ENCODE measurements around the gene ARRDC2. TPM values are rescaled to one million over a fixed set of nuclear protein-coding genes. Genes with fewer than 3 reads are reported as not detected.
"Not testable (repeated sequence)": the region's sequence is repeated elsewhere in the genome, so short reads cannot be mapped to it uniquely, and the experiment has no call there.

Gene ARRDC2
- total RNA-seq, 2 donors from 2014 or later, result 41.4 to 47.9 TPM

- Mint-ChIP-seq H3K27ac (no peak overlapping the region), H3K27me3 (ENCODE audit: low read depth) (no peaks in the 10 kb centered on the region), H3K4me1 (ENCODE audit: low read depth) (peaks cover 22% of the 10 kb centered on the region), H3K36me3 (ENCODE audit: insufficient read depth in 2 of 2) (peaks cover 1 to 4% of the 10 kb centered on the region in 2 donors), H3K9me3 (no peaks in the 10 kb centered on the region), H3K4me3 (peak overlapping the region in 1 of 2 donors; percentile 1)
- ATAC-seq (replicated peaks in 1 of 2) (no peak), DNase-seq (no peak)
Observed at GRCh38 chr19:17998827-17999150, 9.2 kb upstream of the ARRDC2 start.

- H3K4me1 Mint-ChIP-seq (ENCODE audit: low read depth), result peaks cover 22% of the 10 kb centered on the region
- peak overlapping the region; percentile 87 for H3K27ac Mint-ChIP-seq
- H3K9me3 Mint-ChIP-seq, result no peaks in the 10 kb centered on the region
- no peak for ATAC-seq (replicated peaks in 1 of 2)
- H3K36me3 Mint-ChIP-seq (ENCODE audit: insufficient read depth in 2 of 2), result peaks cover 2 to 5% of the 10 kb centered on the region in 2 donors
- no peak for DNase-seq
- H3K27me3 Mint-ChIP-seq (ENCODE audit: low read depth), result no peaks in the 10 kb centered on the region
- peak overlapping the region; percentile 74 to 86 for H3K4me3 Mint-ChIP-seq
Observed at GRCh38 chr19:17999684-18000479, 8.1 kb upstream of the ARRDC2 start.

- Mint-ChIP-seq H3K4me1 (ENCODE audit: low read depth) (peaks cover 22% of the 10 kb centered on the region), H3K36me3 (ENCODE audit: insufficient read depth in 2 of 2) (peaks cover 3 to 5% of the 10 kb centered on the region in 2 donors), H3K27me3 (ENCODE audit: low read depth) (no peaks in the 10 kb centered on the region), H3K27ac (peak overlapping the region; percentile 87), H3K9me3 (no peaks in the 10 kb centered on the region), H3K4me3 (peak overlapping the region; percentile 74 to 86)
- no peak for DNase-seq
- ATAC-seq (replicated peaks in 1 of 2), result peak in 1 of 2 donors; percentile 1
Observed at GRCh38 chr19:18000480-18000914, 7.5 kb upstream of the ARRDC2 start.

- peak; percentile 89 to 90 for ATAC-seq (replicated peaks in 1 of 2)
- peak; percentile 96 for DNase-seq
Observed at GRCh38 chr19:18000915-18001776, 6.8 kb upstream of the ARRDC2 start.

GRCh38 chr19:18001777-18002345 is 6.1 kb upstream of the ARRDC2 start:
- Mint-ChIP-seq H3K27me3 (ENCODE audit: low read depth) (no peaks in the 10 kb centered on the region), H3K4me1 (ENCODE audit: low read depth) (peaks cover 25% of the 10 kb centered on the region), H3K9me3 (no peaks in the 10 kb centered on the region), H3K27ac (no peak overlapping the region), H3K36me3 (ENCODE audit: insufficient read depth in 2 of 2) (peaks cover 4 to 10% of the 10 kb centered on the region in 2 donors), H3K4me3 (peak overlapping the region; percentile 91 to 93)
- DNase-seq, result no peak
- no peak for ATAC-seq (replicated peaks in 1 of 2)

More at GRCh38 chr19:18000915-18001776, 6.8 kb upstream of the ARRDC2 start:
- Mint-ChIP-seq H3K36me3 (ENCODE audit: insufficient read depth in 2 of 2) (peaks cover 3 to 5% of the 10 kb centered on the region in 2 donors), H3K4me3 (peak overlapping the region; percentile 91 to 93), H3K4me1 (ENCODE audit: low read depth) (peaks cover 22% of the 10 kb centered on the region), H3K27ac (peak overlapping the region; percentile 87), H3K9me3 (no peaks in the 10 kb centered on the region), H3K27me3 (ENCODE audit: low read depth) (no peaks in the 10 kb centered on the region)

- Mint-ChIP-seq H3K36me3 (ENCODE audit: insufficient read depth in 2 of 2) (peaks cover 5 to 13% of the 10 kb centered on the region in 2 donors), H3K9me3 (no peaks in the 10 kb centered on the region), H3K27me3 (ENCODE audit: low read depth) (no peaks in the 10 kb centered on the region), H3K27ac (peak overlapping the region; percentile 46), H3K4me3 (peak overlapping the region; percentile 91 to 93), H3K4me1 (ENCODE audit: low read depth) (peaks cover 25% of the 10 kb centered on the region)
- no peak for ATAC-seq (replicated peaks in 1 of 2)
- DNase-seq, result no peak
Observed at GRCh38 chr19:18002347-18002850, 5.6 kb upstream of the ARRDC2 start.

- ATAC-seq (replicated peaks in 1 of 2); H3K27me3 Mint-ChIP-seq (ENCODE audit: low read depth); H3K4me3 Mint-ChIP-seq; DNase-seq; H3K27ac Mint-ChIP-seq; H3K9me3 Mint-ChIP-seq: not testable (repeated sequence)
- peaks cover 29% of the 10 kb centered on the region for H3K4me1 Mint-ChIP-seq (ENCODE audit: low read depth)
- H3K36me3 Mint-ChIP-seq (ENCODE audit: insufficient read depth in 2 of 2), result peaks cover 5 to 19% of the 10 kb centered on the region in 2 donors
Observed at GRCh38 chr19:18005750-18006149, 2.2 kb upstream of the ARRDC2 start.

- ATAC-seq (replicated peaks in 1 of 2) (peak; percentile 72 to 75), DNase-seq (peak; percentile 80 to 89)
- no peaks in the 10 kb centered on the region for H3K9me3 Mint-ChIP-seq
- H3K27ac Mint-ChIP-seq, result peak overlapping the region; percentile 86
- peaks cover 5 to 27% of the 10 kb centered on the region in 2 donors for H3K36me3 Mint-ChIP-seq (ENCODE audit: insufficient read depth in 2 of 2)
- H3K27me3 Mint-ChIP-seq (ENCODE audit: low read depth), result no peaks in the 10 kb centered on the region
- peaks cover 33% of the 10 kb centered on the region for H3K4me1 Mint-ChIP-seq (ENCODE audit: low read depth)
- peak overlapping the region; percentile 96 to 99 for H3K4me3 Mint-ChIP-seq
Observed at GRCh38 chr19:18007044-18007916, 690 bp upstream of the ARRDC2 start.

GRCh38 chr19:18008814-18009213 is 844 bp downstream of the ARRDC2 start:
- ATAC-seq (replicated peaks in 1 of 2) (no peak), DNase-seq (no peak)
- peak overlapping the region; percentile 84 to 86 for H3K4me3 Mint-ChIP-seq
- H3K36me3 Mint-ChIP-seq (ENCODE audit: insufficient read depth in 2 of 2), result peaks cover 9 to 32% of the 10 kb centered on the region in 2 donors
- H3K27ac Mint-ChIP-seq, result no peak overlapping the region
- no peaks in the 10 kb centered on the region for H3K9me3 Mint-ChIP-seq
- H3K27me3 Mint-ChIP-seq (ENCODE audit: low read depth), result no peaks in the 10 kb centered on the region
- peaks cover 45% of the 10 kb centered on the region for H3K4me1 Mint-ChIP-seq (ENCODE audit: low read depth)

GRCh38 chr19:18009412-18010066 is 1.6 kb downstream of the ARRDC2 start:
- Mint-ChIP-seq H3K27ac (no peak overlapping the region), H3K36me3 (ENCODE audit: insufficient read depth in 2 of 2) (peaks cover 9 to 34% of the 10 kb centered on the region in 2 donors), H3K4me3 (peak overlapping the region; percentile 84 to 86), H3K27me3 (ENCODE audit: low read depth) (no peaks in the 10 kb centered on the region), H3K9me3 (no peaks in the 10 kb centered on the region), H3K4me1 (ENCODE audit: low read depth) (peaks cover 52% of the 10 kb centered on the region)
- ATAC-seq (replicated peaks in 1 of 2) (no peak), DNase-seq (no peak)

- ATAC-seq (replicated peaks in 1 of 2) (no peak), DNase-seq (no peak)
- H3K9me3 Mint-ChIP-seq, result no peaks in the 10 kb centered on the region
- H3K4me1 Mint-ChIP-seq (ENCODE audit: low read depth), result peaks cover 58% of the 10 kb centered on the region
- no peak overlapping the region for H3K4me3 Mint-ChIP-seq
- H3K27me3 Mint-ChIP-seq (ENCODE audit: low read depth), result no peaks in the 10 kb centered on the region
- H3K36me3 Mint-ChIP-seq (ENCODE audit: insufficient read depth in 2 of 2), result peaks cover 10 to 37% of the 10 kb centered on the region in 2 donors
- H3K27ac Mint-ChIP-seq, result no peak overlapping the region
Observed at GRCh38 chr19:18010149-18010548, 2.2 kb downstream of the ARRDC2 start.
